Measurements from ENCODE around the gene CHMP1B.
"Not testable (repeated sequence)": the region's sequence is repeated elsewhere in the genome, so short reads cannot be mapped to it uniquely, and the experiment has no call there.

Gene CHMP1B

DNA sequence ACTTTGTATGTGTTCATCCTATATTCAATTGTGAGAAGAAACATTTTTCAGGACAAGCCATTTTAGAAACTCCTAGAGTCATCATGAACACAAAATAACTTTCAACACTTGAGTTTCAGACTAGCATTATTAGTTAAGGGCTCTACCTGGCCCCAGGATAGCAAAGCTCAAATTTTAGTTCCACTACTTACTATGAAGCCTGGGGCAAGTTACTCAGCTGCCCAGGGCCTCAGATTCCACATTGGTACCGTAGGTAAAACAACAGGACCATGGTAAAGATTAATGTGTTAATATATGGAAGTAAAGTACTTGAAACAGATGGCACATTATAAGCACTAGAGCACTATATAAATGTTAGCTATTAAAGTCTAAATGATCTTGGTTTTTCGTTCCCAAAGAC lies 37.5 kb downstream of the CHMP1B start:
- H3K4me1 ChIP-seq (ENCODE audit: control insufficient read depth, insufficient read depth, low read length) = peaks cover 1% of the 10 kb centered on the region
- no peaks in the 10 kb centered on the region for H3K9me3 ChIP-seq (replicated peaks; ENCODE audit: low read length)
- no peak overlapping the region for H3K4me2 ChIP-seq (ENCODE audit: low read length)
- H3K27me3 ChIP-seq (ENCODE audit: control insufficient read depth, insufficient read depth, low read length) = no peaks in the 10 kb centered on the region
- no peak overlapping the region for H3K4me3 ChIP-seq (ENCODE audit: low read length)
- no peak overlapping the region for H3K9ac ChIP-seq (ENCODE audit: low read depth, low read length)
- H3K36me3 ChIP-seq (ENCODE audit: insufficient read depth, low read length) = peaks cover 44% of the 10 kb centered on the region

DNA sequence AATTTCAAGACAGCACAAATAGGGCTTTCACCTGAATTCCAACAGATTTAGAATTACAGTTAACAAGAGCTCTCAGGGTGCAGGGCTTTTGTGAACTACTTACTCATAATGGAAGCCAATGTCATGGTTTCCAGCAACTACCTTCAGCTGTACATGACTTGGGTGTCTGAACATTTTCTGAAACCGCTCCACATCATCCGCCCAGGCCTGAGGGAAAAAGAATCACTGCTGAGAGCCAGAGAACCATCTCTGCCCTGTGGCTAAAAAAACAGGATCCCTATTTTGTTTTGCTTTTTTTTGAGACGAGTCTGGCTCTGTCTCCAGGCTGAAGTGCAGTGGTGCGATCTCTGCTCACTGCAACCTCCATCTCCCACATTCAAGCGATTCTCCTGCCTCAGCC lies 38.1 kb downstream of the CHMP1B start:
- Histone ChIP-seq H3K4me2 (ENCODE audit: low read length) (no peak overlapping the region), H3K9me3 (replicated peaks; ENCODE audit: low read length) (no peaks in the 10 kb centered on the region), H3K4me3 (ENCODE audit: low read length) (no peak overlapping the region), H3K36me3 (ENCODE audit: insufficient read depth, low read length) (peaks cover 41% of the 10 kb centered on the region), H3K4me1 (ENCODE audit: control insufficient read depth, insufficient read depth, low read length) (peaks cover 6% of the 10 kb centered on the region), H3K9ac (ENCODE audit: low read depth, low read length) (no peak overlapping the region), H3K27me3 (ENCODE audit: control insufficient read depth, insufficient read depth, low read length) (no peaks in the 10 kb centered on the region)

GRCh38 chr18:11891737-11892136 lies 40.5 kb downstream of the CHMP1B start:
- H3K27me3 ChIP-seq (ENCODE audit: control insufficient read depth, insufficient read depth, low read length) = no peaks in the 10 kb centered on the region
- no peaks in the 10 kb centered on the region for H3K9me3 ChIP-seq (replicated peaks; ENCODE audit: low read length)
- peaks cover 46% of the 10 kb centered on the region for H3K36me3 ChIP-seq (ENCODE audit: insufficient read depth, low read length)
- no peak overlapping the region for H3K9ac ChIP-seq (ENCODE audit: low read depth, low read length)
- peaks cover 6% of the 10 kb centered on the region for H3K4me1 ChIP-seq (ENCODE audit: control insufficient read depth, insufficient read depth, low read length)
- no peak overlapping the region for H3K4me2 ChIP-seq (ENCODE audit: low read length)
- H3K4me3 ChIP-seq (ENCODE audit: low read length) = no peak overlapping the region

- H3K27me3 ChIP-seq (ENCODE audit: control insufficient read depth, insufficient read depth, low read length); H3K4me3 ChIP-seq (ENCODE audit: low read length); H3K9ac ChIP-seq (ENCODE audit: low read depth, low read length); H3K9me3 ChIP-seq (replicated peaks; ENCODE audit: low read length); H3K4me1 ChIP-seq (ENCODE audit: control insufficient read depth, insufficient read depth, low read length); H3K4me2 ChIP-seq (ENCODE audit: low read length): not testable (repeated sequence)
- peaks cover 43% of the 10 kb centered on the region for H3K36me3 ChIP-seq (ENCODE audit: insufficient read depth, low read length)
Observed at GRCh38 chr18:11892438-11892837, 41.2 kb downstream of the CHMP1B start.

- no peaks in the 10 kb centered on the region for H3K27me3 ChIP-seq (ENCODE audit: control insufficient read depth, insufficient read depth, low read length)
- peaks cover 41% of the 10 kb centered on the region for H3K36me3 ChIP-seq (ENCODE audit: insufficient read depth, low read length)
- H3K9ac ChIP-seq (ENCODE audit: low read depth, low read length) = no peak overlapping the region
- H3K9me3 ChIP-seq (replicated peaks; ENCODE audit: low read length) = no peaks in the 10 kb centered on the region
- H3K4me3 ChIP-seq (ENCODE audit: low read length) = no peak overlapping the region
- H3K4me2 ChIP-seq (ENCODE audit: low read length) = no peak overlapping the region
- peaks cover 6% of the 10 kb centered on the region for H3K4me1 ChIP-seq (ENCODE audit: control insufficient read depth, insufficient read depth, low read length)
Observed at GRCh38 chr18:11897781-11898180, 46.6 kb downstream of the CHMP1B start.

GRCh38 chr18:11899063-11899462 lies 47.9 kb downstream of the CHMP1B start:
- no peak overlapping the region for H3K4me3 ChIP-seq (ENCODE audit: low read length)

GRCh38 chr18:11901826-11902438 lies 50.7 kb downstream of the CHMP1B start:
- Histone ChIP-seq H3K4me1 (ENCODE audit: control insufficient read depth, insufficient read depth, low read length) (no peaks in the 10 kb centered on the region), H3K36me3 (ENCODE audit: insufficient read depth, low read length) (peaks cover 21% of the 10 kb centered on the region), H3K4me3 (ENCODE audit: low read length) (no peak overlapping the region)

More at GRCh38 chr18:11899063-11899462, 47.9 kb downstream of the CHMP1B start:
- Histone ChIP-seq H3K9ac (ENCODE audit: low read depth, low read length) (no peak overlapping the region), H3K36me3 (ENCODE audit: insufficient read depth, low read length) (peaks cover 37% of the 10 kb centered on the region), H3K9me3 (replicated peaks; ENCODE audit: low read length) (no peaks in the 10 kb centered on the region), H3K27me3 (ENCODE audit: control insufficient read depth, insufficient read depth, low read length) (no peaks in the 10 kb centered on the region), H3K4me2 (ENCODE audit: low read length) (no peak overlapping the region), H3K4me1 (ENCODE audit: control insufficient read depth, insufficient read depth, low read length) (peaks cover 2% of the 10 kb centered on the region)

DNA sequence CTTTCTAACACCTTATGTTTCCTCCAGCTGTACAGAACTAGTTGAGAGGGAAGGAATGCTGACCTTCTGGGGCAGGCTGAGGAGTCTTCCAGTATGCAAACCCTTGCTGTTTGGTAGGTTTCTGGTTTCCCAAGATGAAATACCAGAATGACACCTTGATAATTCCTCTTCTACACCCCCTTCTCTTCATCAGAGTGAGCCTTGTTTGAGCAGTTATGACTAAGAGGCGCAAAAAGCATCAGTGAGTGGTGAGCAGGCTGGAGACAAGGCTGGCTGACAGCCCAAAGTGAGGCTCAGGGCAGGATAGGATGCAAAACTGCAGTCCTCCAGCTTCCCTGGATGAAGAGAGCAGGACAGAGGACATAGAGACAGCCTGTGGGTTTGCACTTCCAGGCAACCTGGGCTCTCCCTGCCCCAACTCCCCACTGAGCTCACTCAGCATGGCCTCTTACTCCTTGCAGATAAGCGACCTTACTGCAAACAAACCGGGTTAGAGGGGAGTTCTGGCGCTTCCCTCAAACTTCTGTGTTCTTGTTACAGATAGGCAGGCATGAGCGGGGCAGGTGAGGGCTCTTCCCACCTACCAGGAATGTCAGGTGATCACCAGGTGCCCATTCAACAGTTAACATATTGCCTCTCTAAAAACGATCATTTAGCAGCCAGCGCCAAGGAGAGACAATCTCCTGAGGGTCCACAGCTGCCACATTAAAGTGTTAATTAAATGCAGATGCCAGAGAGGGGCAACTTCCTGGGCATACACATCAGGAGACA lies 51.5 kb downstream of the CHMP1B start:
- peaks cover 5% of the 10 kb centered on the region for H3K4me1 ChIP-seq (ENCODE audit: control insufficient read depth, insufficient read depth, low read length)
- H3K4me3 ChIP-seq (ENCODE audit: low read length) = no peak overlapping the region
- no peaks in the 10 kb centered on the region for H3K27me3 ChIP-seq (ENCODE audit: control insufficient read depth, insufficient read depth, low read length)
- no peaks in the 10 kb centered on the region for H3K9me3 ChIP-seq (replicated peaks; ENCODE audit: low read length)
- no peak overlapping the region for H3K4me2 ChIP-seq (ENCODE audit: low read length)
- peaks cover 18% of the 10 kb centered on the region for H3K36me3 ChIP-seq (ENCODE audit: insufficient read depth, low read length)
- no peak overlapping the region for H3K9ac ChIP-seq (ENCODE audit: low read depth, low read length)

More at GRCh38 chr18:11901826-11902438, 50.7 kb downstream of the CHMP1B start:
- no peak overlapping the region for H3K4me2 ChIP-seq (ENCODE audit: low read length)
- no peaks in the 10 kb centered on the region for H3K9me3 ChIP-seq (replicated peaks; ENCODE audit: low read length)
- H3K9ac ChIP-seq (ENCODE audit: low read depth, low read length) = no peak overlapping the region
- no peaks in the 10 kb centered on the region for H3K27me3 ChIP-seq (ENCODE audit: control insufficient read depth, insufficient read depth, low read length)
